HuH-7 (cell line): ENCODE data around the gene MAML3.

Source experiments
- DNase-seq: peaks from one replicate; pipeline ENCODE4 v3.0.0; 2011; ENCODE audit warnings: low spot score

MAML3 gene

GRCh38 chr4:140003876-140004548 lies 150.0 kb downstream of the MAML3 start:
- no peak for DNase-seq

- no peak for DNase-seq
These were observed 153.8 kb downstream of the MAML3 start for GRCh38 chr4:140000232-140000631.

DNA sequence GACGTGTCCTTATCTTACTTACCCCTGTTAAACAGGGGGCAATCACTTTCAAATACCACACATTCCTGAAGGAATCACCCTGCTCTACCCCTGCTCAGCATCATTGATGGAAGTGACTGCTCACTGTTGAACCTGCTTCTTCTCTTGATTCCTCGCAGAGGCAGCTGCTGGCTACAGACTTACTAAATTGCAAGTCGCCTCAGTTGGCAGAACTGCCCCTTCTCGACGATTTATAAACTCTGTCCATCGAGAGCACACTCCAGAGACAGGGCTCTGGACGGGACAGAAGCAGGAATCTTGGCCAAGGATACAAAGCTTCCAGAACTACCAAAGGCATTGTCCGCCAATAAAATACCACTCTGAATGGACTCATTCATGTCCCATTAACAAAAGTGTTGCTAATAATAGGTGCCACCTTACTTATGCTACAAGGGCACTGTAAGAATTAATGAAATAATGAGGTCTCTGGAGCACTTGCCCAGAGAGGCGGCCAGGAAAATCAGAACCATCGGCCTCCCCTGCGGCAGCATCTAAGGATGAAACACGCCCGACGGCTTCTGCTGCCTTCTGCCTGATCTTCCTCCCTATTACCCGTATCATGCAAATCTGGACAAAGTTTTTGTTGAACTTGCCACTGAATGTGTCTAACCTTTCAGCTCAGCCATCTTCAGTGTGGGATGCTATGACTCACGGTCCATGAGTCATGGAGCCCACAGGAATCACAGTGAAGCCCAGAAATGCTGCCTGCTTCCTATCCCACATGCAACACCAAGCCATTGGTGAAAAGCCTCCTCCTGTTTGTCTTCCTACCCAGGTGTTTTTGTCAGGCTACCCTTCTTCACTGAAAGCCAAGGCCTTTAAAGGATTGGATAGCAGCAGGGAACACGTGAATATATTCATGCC lies 164.9 kb downstream of the MAML3 start:
- DNase-seq = no peak

DNA sequence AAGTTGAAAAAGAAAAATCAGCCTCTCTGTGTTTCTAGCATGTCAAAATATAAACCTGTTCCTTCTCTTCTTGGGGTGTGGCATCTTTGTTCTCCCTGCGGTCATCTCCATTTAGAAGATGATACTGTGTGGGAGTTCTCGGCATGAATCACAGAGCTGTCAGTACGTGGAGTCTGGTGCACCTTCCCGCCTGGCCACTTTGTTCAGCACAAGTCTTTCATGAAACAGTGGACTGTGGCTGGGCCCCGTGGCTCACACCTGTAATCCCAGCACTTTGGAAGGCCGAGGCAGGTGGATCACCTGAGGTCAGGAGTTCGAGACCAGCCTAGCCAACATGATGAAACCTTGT lies 166.5 kb downstream of the MAML3 start:
- DNase-seq = no peak

GRCh38 chr4:139986689-139987501 lies 167.1 kb downstream of the MAML3 start:
- DNase-seq = no peak

DNA sequence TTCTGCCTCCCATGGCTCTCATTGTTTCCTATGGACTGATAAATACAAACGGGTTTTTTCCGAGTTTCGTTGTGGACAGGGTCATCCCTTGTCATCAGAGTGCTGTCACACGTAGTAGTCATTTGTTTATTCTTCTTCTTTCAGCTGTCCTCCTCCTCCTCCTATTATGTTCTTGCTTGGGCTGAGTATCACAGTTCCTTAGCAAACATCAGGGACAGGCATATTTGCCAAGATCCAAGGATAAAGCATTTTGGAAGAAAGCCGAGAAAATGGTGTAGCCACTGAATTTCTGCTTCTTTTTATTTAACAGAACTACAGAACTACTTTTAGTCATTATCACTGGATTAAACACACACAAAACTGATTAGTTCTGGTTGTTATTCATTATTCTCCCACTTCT lies 167.9 kb downstream of the MAML3 start:
- no peak for DNase-seq

DNA sequence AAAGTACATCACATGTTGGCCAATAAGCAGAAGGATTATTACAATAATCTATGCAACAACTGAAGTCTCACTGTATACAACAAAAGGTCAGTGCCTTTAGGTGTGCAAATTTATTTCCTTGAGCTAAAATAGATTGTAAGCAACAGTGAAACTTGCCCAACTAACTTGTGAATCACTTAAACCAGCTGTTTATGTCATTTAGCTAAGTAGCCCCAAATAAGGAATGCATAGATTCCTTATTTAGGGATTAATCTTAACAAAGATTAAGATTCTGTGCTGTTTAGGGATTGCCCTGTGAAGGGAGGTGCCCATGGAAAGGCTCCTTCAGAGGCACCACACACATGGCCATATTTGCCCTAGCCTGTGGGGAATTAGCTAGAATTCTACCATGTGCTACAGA lies 168.6 kb downstream of the MAML3 start:
- DNase-seq = no peak

- DNase-seq = no peak
These were observed 169.5 kb downstream of the MAML3 start for GRCh38 chr4:139984471-139984870.

- no peak for DNase-seq
These were observed 175.3 kb downstream of the MAML3 start for GRCh38 chr4:139978692-139979091.

GRCh38 chr4:139977838-139978609 lies 176.0 kb downstream of the MAML3 start:
- DNase-seq = no peak

GRCh38 chr4:139975830-139976272 lies 178.1 kb downstream of the MAML3 start:
- DNase-seq = no peak

DNA sequence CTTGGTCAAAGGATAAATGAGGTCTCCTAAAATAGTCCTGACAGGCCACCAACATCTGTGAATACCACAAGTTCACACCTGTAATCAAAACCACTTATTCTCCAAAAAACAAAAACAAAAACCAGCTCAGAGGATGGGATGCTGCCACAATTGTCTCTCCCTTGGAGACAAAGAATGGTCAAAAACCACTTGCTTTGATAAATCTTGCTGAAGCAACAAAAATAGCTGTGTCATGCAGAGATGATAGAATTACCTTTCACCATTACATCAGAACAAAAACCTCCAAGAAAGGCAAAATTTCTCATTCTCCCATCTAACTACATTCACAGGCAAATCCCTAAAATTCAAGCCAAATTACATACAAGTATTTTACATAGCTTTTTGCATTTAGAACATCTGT lies 180.4 kb downstream of the MAML3 start:
- DNase-seq = no peak

- DNase-seq = no peak
These were observed 181.0 kb downstream of the MAML3 start for GRCh38 chr4:139973015-139973414.

DNA sequence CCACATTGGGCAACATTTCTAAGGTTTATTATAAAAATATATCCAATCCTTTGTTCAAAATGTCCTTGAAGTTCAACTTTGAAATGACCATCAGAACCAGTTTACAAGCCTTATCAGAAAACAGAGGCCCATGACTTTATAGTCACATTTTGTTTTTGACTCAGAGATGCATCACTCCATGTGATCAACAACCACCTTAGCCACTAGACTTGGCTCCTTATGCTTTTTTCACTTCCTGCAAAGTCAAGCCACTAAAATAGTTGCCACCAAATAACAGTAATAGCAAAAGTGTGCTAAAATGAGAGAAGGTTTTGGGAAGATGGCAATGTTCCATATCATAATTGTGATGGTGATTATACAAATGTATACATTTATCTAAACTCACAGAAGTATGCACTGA lies 181.7 kb downstream of the MAML3 start:
- no peak for DNase-seq

DNA sequence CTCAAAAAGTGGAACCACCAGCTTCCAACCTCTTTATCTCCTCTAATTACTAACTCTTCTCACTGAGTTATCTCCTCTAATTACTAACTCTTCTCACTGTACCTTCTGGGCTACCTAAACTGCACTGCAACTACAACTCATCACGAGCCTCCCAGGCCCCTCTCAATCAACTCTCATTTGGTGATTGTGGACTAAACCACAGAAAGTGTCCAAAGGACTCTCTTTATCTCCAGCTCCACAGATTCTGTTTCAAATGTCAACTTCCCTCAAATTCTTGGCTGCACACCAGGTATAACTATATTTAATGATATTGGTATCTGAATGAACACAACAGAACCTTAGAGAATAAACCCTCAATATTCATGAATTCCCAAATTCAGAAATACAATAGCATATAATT lies 182.9 kb downstream of the MAML3 start:
- DNase-seq = no peak

GRCh38 chr4:139969635-139970266 lies 184.2 kb downstream of the MAML3 start:
- no peak for DNase-seq

DNA sequence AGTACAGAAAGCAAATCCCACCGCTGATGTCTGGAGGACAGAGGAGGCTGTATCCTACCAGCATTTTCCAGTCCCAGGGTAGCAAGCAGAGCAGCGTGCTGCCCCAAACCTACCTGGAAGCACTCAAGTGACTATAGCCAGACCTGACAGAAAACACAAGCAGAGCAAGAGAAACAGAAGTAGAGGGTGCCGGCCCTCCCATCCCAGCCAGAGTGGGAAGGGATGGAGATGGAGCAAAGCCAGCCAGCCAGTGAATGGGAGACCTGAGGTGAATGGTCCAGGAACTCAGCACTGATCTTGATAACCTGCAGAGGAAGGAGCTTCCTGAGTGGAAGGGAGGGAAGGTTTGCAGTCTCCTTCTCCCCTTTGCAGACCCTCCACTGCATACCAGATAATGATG lies 185.2 kb downstream of the MAML3 start:
- DNase-seq = no peak

DNA sequence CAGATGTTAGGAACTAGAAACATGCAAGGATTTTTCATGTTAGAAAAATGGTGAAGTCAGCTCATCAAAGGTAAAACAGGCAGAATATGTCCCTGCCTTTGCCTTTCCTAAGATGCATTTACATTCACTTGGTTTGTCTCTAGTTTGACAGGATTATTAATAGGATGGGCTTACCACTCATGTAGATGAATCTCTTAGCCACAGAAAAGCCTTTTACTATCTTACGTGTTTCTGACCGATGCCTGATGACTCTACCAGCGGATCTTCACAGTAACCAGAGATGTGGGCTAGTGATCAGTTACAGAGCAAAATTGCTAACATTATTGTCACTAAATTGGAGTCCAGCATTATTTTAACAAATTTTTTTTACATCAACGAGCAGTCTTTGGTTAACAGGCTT lies 187.6 kb downstream of the MAML3 start:
- DNase-seq = no peak

DNA sequence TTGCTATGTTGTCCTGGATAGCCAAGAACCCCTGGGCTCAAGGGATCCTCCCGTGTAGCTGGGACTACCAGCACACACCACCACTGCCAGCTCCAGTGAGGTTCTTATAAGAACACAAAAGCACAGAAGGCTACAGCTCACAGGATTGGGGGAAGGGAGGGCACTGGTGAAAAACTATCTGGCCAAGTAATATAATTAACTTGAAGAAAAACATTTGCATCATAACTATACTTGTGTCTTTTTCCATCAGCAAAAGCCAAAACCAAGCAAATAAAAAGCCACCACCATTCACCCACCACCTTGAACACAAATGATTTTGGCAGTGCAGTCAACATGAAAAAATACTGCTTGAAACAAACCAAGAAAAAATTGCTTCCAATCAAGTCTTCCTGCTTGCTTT lies 188.2 kb downstream of the MAML3 start:
- DNase-seq = no peak

DNA sequence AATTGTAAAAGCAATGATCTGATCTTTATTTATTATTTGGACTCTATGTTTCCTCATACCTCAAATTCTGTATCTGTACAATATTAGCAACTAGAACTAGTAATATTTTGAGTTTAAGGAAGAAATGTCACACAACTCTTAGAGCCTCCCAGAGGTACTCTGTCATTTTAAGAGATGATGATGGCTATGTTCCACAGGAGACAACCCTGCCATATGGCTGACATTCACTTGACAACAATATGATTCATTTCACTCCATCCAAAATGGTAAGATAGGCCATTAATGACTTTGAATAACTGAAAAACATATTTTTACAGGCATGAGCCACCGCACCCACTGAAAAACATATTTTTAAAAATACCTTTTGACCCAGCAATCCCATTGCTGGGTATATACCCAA lies 190.3 kb downstream of the MAML3 start:
- DNase-seq = no peak

- DNase-seq = no peak
These were observed 191.8 kb downstream of the MAML3 start for GRCh38 chr4:139962130-139962684.
